Measurements from ENCODE around the gene TEDC1. TPM values are rescaled to one million over a fixed set of nuclear protein-coding genes. Genes with fewer than 3 reads are reported as not detected.

TEDC1 gene
- total RNA-seq, 1 experiment from 2014 or later = 34.0 TPM

DNA sequence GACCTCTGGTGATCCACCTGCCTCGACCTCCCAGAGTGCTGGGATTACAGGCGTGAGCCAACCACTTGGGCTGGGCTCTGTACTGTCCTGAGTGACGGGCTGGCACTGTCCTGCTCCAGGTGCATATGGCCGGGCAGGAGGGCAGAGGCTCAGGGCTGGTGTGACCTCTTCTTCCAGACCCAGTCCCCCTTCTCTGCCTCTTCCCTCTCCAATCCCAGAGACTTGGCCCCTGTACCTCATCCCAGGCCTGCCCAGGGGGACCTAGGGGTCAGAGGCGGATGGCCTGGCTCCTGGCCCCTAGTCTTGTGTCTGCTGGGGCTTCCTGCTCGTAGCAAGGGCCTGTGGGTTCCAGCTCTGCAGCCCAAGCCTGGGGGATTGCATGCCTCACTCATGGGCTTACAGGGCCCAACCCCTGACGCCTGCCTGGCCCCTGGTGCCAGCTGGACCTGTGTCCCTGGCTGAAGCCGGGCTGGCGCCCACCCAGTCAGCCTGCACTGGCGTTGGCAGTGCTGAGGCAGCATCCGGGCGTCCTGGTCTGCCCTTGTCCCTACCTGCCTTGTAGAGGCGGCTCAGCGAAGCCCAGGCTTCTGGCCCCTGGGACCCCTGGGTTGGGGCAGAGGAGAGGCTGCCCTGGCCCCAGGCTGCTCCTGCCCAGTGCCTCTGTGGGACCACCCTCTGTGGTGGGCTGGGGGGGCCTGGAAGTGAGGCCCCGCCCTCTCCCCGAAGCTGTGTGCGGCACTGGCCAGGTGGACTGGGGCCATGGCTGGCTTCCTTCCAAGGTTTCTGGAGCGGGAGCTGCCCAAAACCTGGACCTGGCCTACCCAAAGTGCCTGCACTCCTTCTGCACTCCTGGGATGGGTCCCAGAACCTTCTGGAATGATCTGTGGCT is 4.3 kb downstream of the TEDC1 start:
- H3K9me3 ChIP-seq (ENCODE audit: low read depth, low read length, poor library complexity, severe bottlenecking) = no peaks in the 10 kb centered on the region
- no peaks in the 10 kb centered on the region for H3K27me3 ChIP-seq (replicated peaks; ENCODE audit: insufficient read depth, low read depth, low read length, poor library complexity)
- H3K36me3 ChIP-seq (ENCODE audit: insufficient read depth, low read length, poor library complexity, severe bottlenecking) = no peaks in the 10 kb centered on the region
- H3K27ac ChIP-seq (ENCODE audit: low read depth, low read length, poor library complexity, severe bottlenecking) = no peak overlapping the region
- no peak overlapping the region for H3K4me3 ChIP-seq (ENCODE audit: low read depth, low read length, poor library complexity, severe bottlenecking)
- no TSS peak for BruUV-seq (replicated peaks)
- TF ChIP-seq EZH2 (IDR thresholded peaks at IDR 0.05; ENCODE audit: borderline replicate concordance, low read depth, low read length, poor library complexity, severe bottlenecking) (no peak), CTCF (conservative IDR thresholded peaks at IDR 0.05; ENCODE audit: low read depth, low read length) (no peak)
- CTCF ChIA-PET = no interaction called here
- intact Hi-C loops (cut with micrococcal nuclease; ENCODE audit: unreplicated experiment) = no loop called here
- POLR2A ChIA-PET (ENCODE audit: low non-redundant PET) = no interaction called here
- peaks cover 4% of the 10 kb centered on the region for H3K4me1 ChIP-seq (ENCODE audit: insufficient read depth, low read length, poor library complexity, severe bottlenecking)
- DNase-seq (ENCODE audit: low spot score) = no peak

GRCh38 chr14:105495990-105496830 is 5.2 kb downstream of the TEDC1 start:
- Histone ChIP-seq H3K27me3 (replicated peaks; ENCODE audit: insufficient read depth, low read depth, low read length, poor library complexity) (no peaks in the 10 kb centered on the region), H3K4me1 (ENCODE audit: insufficient read depth, low read length, poor library complexity, severe bottlenecking) (peaks cover 4% of the 10 kb centered on the region), H3K27ac (ENCODE audit: low read depth, low read length, poor library complexity, severe bottlenecking) (no peak overlapping the region), H3K36me3 (ENCODE audit: insufficient read depth, low read length, poor library complexity, severe bottlenecking) (no peaks in the 10 kb centered on the region), H3K9me3 (ENCODE audit: low read depth, low read length, poor library complexity, severe bottlenecking) (no peaks in the 10 kb centered on the region), H3K4me3 (ENCODE audit: low read depth, low read length, poor library complexity, severe bottlenecking) (no peak overlapping the region)
- intact Hi-C loops (cut with micrococcal nuclease; ENCODE audit: unreplicated experiment) = no loop called here
- POLR2A ChIA-PET (ENCODE audit: low non-redundant PET) = no interaction called here
- CTCF ChIA-PET = no interaction called here
- no peak for DNase-seq (ENCODE audit: low spot score)
- no TSS peak for BruUV-seq (replicated peaks)
- TF ChIP-seq EZH2 (IDR thresholded peaks at IDR 0.05; ENCODE audit: borderline replicate concordance, low read depth, low read length, poor library complexity, severe bottlenecking) (no peak), CTCF (conservative IDR thresholded peaks at IDR 0.05; ENCODE audit: low read depth, low read length) (no peak)

DNA sequence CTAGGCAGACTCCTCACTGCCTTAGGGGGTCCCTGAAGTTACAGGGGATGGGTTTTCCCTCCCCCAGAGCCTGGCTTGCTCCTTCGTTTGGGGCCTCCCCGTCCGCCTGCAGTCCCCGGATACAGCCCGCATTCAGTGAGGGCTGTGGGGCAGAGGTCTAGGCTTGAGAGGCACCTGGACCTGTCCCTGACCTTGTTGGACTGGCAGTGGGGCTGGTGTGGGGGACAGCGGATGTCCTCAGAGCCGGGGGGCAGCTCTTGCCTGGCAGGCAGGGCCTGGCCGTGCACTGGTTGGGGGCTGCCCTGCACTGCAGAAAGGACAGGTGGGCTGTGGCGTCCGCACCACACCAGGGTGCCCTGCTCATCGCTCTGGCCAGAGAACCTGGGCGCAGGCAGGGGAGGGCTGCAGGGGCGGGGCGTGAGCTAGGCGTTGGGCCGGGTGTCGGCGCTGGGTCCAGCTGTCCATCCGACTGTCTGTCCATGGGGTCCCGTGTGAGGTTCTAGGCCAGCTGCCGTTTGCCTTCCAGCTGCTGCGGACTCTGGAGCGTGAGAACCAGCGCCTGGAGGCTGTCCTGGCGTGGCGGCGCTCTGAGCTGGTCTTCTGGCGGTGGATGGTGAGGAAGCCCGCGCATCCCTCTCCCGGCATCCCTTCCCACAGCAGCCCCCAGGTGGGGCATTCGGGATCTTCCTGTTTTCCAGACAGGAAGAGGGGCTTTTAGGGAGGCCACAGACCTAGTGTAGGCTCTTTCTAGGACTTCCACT is 6.0 kb downstream of the TEDC1 start:
- no peak for DNase-seq (ENCODE audit: low spot score)
- Histone ChIP-seq H3K27ac (ENCODE audit: low read depth, low read length, poor library complexity, severe bottlenecking) (no peak overlapping the region), H3K4me3 (ENCODE audit: low read depth, low read length, poor library complexity, severe bottlenecking) (no peak overlapping the region), H3K27me3 (replicated peaks; ENCODE audit: insufficient read depth, low read depth, low read length, poor library complexity) (no peaks in the 10 kb centered on the region), H3K9me3 (ENCODE audit: low read depth, low read length, poor library complexity, severe bottlenecking) (no peaks in the 10 kb centered on the region), H3K4me1 (ENCODE audit: insufficient read depth, low read length, poor library complexity, severe bottlenecking) (peaks cover under 1% of the 10 kb centered on the region), H3K36me3 (ENCODE audit: insufficient read depth, low read length, poor library complexity, severe bottlenecking) (no peaks in the 10 kb centered on the region)
- TF ChIP-seq CTCF (conservative IDR thresholded peaks at IDR 0.05; ENCODE audit: low read depth, low read length) (no peak), EZH2 (IDR thresholded peaks at IDR 0.05; ENCODE audit: borderline replicate concordance, low read depth, low read length, poor library complexity, severe bottlenecking) (no peak)
- POLR2A ChIA-PET (ENCODE audit: low non-redundant PET) = no interaction called here
- CTCF ChIA-PET = no interaction called here
- intact Hi-C loops (cut with micrococcal nuclease; ENCODE audit: unreplicated experiment) = no loop called here
- BruUV-seq (replicated peaks) = no TSS peak
